GM10847 (cell line): ENCODE measurements around the gene MYOZ2.

ENCODE experiments used
- POLR2A ChIP-seq: IDR thresholded peaks from 2 replicates; pipeline ENCODE4 v1.6.1; 2011; ENCODE audit not compliant: insufficient read length; ENCODE audit errors: extremely low read depth

Gene MYOZ2

GRCh38 chr4:119162174-119162573 is 26.5 kb downstream of the MYOZ2 start:
- no peak for TF ChIP-seq POLR2A

- no peak for TF ChIP-seq POLR2A
These were observed 30.1 kb downstream of the MYOZ2 start for GRCh38 chr4:119165767-119166166.

DNA sequence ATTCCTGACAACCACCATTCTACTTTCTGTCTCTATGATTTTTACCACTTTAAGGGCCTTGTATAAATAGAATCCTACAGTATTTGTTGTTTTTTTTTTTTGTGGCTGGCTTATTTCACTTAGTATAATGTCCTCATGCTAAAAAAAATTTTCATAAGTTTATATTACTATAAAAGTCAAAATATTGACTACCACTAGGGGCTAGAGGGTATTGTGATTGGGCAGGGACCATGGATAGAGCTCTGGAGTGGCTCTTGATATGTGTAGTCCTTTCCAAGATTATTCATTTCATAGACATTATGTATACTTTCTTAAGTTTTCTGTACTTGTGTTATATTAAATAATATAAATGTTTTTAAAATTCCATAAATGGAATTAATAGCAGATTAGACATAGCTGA is 34.6 kb downstream of the MYOZ2 start:
- no peak for TF ChIP-seq POLR2A

GRCh38 chr4:119172223-119172622 is 36.6 kb downstream of the MYOZ2 start:
- TF ChIP-seq POLR2A, result no peak

- no peak for TF ChIP-seq POLR2A
These were observed 43.4 kb downstream of the MYOZ2 start for GRCh38 chr4:119179011-119179410.

- no peak for TF ChIP-seq POLR2A
These were observed 48.5 kb downstream of the MYOZ2 start for GRCh38 chr4:119184128-119184527.

GRCh38 chr4:119189638-119190037 is 54.0 kb downstream of the MYOZ2 start:
- TF ChIP-seq POLR2A, result no peak

DNA sequence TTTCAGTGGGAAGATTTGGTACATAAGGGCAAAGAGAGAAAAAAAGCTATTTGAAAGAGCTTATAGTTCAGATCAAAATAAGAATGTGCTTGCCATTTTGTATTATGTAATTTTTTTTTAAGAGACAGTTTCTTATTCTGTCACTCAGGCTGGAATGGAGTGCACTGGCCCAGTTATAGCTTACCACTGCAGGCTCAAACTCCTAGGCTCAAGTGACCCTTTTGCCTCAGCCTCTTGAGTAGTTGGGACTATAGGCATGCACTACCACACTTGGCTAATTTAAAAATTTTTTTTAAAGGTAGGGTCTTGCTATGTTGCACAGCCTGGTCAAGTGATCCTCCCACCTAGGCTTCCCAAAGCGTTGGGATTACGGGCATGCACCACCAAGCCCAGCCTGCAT is 54.7 kb downstream of the MYOZ2 start:
- no peak for TF ChIP-seq POLR2A

DNA sequence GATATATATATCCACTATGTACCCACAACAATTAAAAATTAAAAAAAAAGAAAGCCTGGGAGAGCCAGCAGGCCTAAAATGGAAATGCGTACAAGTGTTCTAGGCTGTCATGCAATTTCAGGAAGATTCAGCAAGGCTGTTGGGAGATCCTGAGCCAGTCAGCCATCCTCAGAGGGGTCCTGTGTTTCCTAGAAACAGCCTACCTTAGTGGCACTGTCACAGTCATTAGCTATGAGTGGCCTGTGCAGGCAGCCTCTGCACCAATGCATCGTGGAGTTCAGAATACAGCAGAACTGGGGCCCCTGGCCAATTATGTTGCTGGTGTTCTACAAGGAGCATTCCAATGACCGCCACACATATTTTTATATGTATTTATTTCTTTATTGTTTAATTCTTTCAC is 55.9 kb downstream of the MYOZ2 start:
- TF ChIP-seq POLR2A, result no peak

DNA sequence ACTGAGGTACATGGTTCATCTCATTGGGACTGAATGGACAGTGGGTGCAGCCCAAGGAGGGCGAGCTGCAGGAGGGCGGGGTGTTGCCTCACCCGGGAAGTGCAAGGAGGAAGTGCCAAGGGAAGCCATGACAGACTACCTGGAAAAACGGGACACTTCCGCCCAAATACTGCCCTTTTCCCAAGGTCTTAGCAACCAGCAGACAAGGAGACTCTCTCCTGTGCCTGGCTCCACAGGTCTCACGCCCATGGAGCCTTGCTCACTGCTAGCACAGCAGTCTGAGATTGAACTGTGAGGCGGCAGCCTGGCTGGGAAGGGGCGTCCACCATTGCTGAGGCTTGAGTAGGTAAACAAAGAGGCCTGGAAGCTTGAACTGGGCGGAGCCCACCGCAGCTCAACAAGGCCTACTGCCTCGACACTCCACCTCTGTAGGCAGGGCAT is 62.2 kb downstream of the MYOZ2 start:
- no peak for TF ChIP-seq POLR2A

DNA sequence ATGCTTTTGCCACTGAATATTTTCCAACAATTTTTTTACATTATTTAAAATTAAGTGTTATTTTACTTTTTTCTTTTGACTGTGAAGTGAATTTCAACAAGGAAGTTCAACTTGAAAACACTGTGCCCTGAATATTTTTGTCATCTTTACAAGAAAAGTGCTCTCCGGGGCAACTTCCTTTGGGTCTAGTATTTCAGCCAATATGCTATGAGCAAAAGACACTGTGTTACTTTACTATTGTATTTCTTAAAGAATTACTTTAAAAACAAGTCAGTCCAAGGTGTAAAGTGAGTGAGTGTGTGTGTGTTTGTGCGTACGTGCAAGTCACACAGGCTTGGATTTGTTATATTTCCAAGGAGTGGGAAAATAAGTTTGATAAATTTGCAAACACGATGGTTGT is 69.3 kb downstream of the MYOZ2 start:
- no peak for TF ChIP-seq POLR2A

DNA sequence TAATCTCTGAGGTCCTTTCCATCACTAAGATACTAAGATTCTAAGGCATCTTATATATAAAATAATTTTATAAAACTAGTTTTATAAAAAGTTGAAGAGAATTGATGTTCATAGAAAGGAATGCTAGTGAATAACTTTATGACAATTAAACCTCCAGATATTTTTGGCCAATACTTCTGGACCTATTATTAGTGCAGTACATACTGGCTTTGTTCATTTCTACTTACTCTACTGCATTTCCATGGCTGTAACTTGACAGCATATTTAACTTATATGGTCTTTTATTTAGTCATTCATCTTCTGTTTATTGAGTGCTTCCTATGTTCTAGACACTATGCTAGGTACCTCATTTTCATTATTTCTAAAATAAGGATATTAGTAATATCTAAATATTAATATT is 70.1 kb downstream of the MYOZ2 start:
- TF ChIP-seq POLR2A, result no peak

GRCh38 chr4:119206178-119206577 is 70.5 kb downstream of the MYOZ2 start:
- TF ChIP-seq POLR2A, result no peak

DNA sequence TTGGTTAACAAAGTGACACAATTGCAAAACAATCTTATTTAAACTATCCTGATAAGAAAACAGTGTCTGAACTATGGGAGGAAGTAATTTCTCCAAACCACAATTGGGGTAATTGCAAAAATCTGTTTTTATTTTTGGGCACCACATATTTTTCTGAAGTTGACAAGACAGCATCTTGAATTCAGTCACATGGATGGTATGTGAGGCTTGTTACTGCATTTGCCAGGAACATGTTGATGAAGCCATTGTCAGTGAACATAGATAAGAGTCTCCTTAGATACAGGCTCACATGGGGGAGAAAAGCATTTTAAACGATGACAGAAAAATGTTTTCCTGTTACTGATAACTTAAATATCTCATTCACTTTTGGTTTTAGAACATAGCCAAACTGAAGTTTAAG is 71.4 kb downstream of the MYOZ2 start:
- no peak for TF ChIP-seq POLR2A

DNA sequence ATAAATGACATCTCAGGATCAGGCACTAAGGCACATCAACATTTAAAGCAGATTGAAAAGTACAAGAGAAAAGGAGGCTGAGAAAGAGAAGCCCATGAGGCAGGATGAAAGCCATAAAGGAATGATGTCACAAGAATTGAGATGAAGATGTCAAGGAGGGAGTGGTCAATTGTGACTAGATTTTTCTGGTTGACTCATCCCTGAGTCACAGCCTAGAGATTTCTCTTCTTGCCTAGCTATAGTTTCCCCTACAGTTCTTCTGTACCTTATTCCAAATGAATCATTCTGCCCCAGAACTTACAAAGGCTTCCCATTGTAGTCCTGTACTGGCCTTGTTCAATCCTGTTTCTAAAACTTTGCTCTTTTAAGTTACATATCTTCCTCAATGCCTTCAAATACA is 73.4 kb downstream of the MYOZ2 start:
- no peak for TF ChIP-seq POLR2A

DNA sequence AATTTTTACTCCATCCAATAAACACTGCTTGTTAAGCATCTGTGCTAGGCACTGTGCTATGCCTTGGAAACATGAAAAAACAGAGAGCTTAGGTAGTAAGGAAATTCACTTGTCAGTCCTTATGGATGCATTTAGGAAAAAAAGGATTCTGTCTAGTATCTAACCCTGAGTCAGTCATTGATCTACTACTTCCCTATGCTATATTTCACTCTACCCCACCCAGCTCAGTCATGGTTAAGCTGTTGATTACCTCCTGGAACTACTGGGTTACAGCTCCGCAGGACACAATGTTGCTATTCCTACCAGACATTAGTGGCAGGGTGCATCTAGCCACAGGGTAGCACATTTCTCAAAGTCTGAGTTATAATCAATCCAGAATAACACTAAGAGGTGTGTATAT is 74.0 kb downstream of the MYOZ2 start:
- no peak for TF ChIP-seq POLR2A

DNA sequence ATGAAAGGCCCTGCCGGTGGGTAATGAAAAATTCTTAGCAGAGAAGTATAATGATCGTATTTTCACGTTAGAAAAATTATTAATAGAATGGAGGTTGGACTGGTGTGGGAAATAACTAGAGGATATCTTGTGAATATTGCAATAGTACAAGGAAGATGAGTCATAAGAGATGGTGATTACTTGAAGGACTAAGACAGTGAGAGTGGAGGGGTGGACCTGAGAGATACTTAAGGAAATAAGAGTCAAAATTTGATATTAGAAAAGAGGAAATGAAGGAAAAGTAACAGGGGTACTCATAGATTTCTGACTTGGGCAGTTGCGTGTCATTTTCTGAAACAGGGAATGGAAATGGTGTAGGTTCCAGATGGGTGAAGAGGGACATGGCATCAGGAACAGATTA is 75.1 kb downstream of the MYOZ2 start:
- TF ChIP-seq POLR2A, result no peak

DNA sequence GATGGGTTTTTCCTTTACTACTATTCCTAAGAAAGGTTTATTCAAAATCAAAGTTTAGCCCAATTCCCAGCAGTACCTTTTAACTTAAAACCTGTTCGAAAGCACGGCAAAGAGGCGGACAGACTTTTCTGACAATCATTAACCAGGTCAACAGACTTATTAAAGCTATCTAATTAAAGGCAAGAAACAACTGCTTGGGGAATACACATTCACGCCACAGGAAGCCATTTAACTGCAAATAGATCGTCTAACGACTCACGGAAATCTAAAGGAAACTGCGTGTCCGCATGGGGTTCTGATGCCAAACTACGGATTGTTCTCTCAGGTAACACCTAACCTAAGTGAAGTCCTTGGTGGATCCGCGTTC is 76.2 kb downstream of the MYOZ2 start:
- no peak for TF ChIP-seq POLR2A
